K562 (cell line): ENCODE results near the gene AGPAT4. TPM values are rescaled to one million over a fixed set of nuclear protein-coding genes. Genes with fewer than 3 reads are reported as not detected.

Experiments
- ARID4B ChIP-seq: sonication (generic); formaldehyde crosslinking; IDR thresholded peaks from 2 replicates; pipeline ENCODE4 v1.8.0; 2022; ENCODE audit warnings: mild to moderate bottlenecking, missing genetic modification reagents
- CEBPZ ChIP-seq: fragments of 150-350 bp; IDR thresholded peaks from 2 replicates; pipeline ENCODE4 v1.6.1; 2014; ENCODE audit warnings: low read depth, mild to moderate bottlenecking, low read length, borderline replicate concordance
- E2F5 ChIP-seq: sonication (generic); formaldehyde crosslinking; IDR thresholded peaks from 2 replicates; pipeline ENCODE4 v1.8.0; 2022; ENCODE audit warnings: mild to moderate bottlenecking, missing genetic modification reagents
- JUND ChIP-seq, 2 experiments: IDR thresholded peaks; 2 replicates in 1 of 2; 3 replicates in 1 of 2; pipeline ENCODE4 v1.6.1; 2011; ENCODE audit warnings: borderline replicate concordance in 2 of 2, low read depth in 2 of 2, low read length in 2 of 2, improper control_type of control experiment in 1 of 2, missing biosample characterization in 1 of 2, missing genetic modification characterization in 1 of 2, missing genetic modification reagents in 1 of 2
- MXI1 ChIP-seq: IDR thresholded peaks from 2 replicates; pipeline ENCODE4 v1.6.1; 2011; ENCODE audit warnings: low read depth, mild to moderate bottlenecking, improper control_type of control experiment, low read length
- NBN ChIP-seq: fragments of 450-650 bp; IDR thresholded peaks from 2 replicates; pipeline ENCODE4 v1.6.1; 2016; ENCODE audit warnings: low read depth, mild to moderate bottlenecking
- NONO ChIP-seq, 2 experiments: fragments of 200-400 bp in 1 of 2; fragments of 450-650 bp in 1 of 2; formaldehyde crosslinking in 1 of 2; IDR thresholded peaks; 2 replicates each; pipeline ENCODE4 v1.6.1; 2017; ENCODE audit warnings: low read depth in 2 of 2, mild to moderate bottlenecking in 2 of 2, moderate library complexity in 2 of 2, low read length in 1 of 2
- PRMT5 ChIP-seq: sonication (generic); formaldehyde crosslinking; IDR thresholded peaks from 2 replicates; pipeline ENCODE4 v1.5.0; 2020; ENCODE audit warnings: missing genetic modification reagents
- SMARCA5 ChIP-seq: fragments of 450-650 bp; IDR thresholded peaks from 2 replicates; pipeline ENCODE4 v1.6.1; 2016
- SOX6 ChIP-seq: fragments of 450-650 bp; IDR thresholded peaks from 2 replicates; pipeline ENCODE4 v1.6.1; 2014; ENCODE audit warnings: mild to moderate bottlenecking
- TEAD4 ChIP-seq, 2 experiments: sonication (generic) in 1 of 2; formaldehyde crosslinking in 1 of 2; IDR thresholded peaks; 2 replicates each; pipeline versions ENCODE4 v1.6.1 to v1.8.0; 2012 to 2022; ENCODE audit warnings: borderline replicate concordance in 1 of 2, inconsistent platforms in 1 of 2, low read length in 1 of 2, mild to moderate bottlenecking in 1 of 2, missing genetic modification reagents in 1 of 2
- TFAM ChIP-seq: fragments of 250-450 bp; sonication (Bioruptor Pico); conservative IDR thresholded peaks from 2 replicates; pipeline ENCODE4 v1.5.0; 2021; ENCODE audit warnings: mild to moderate bottlenecking, moderate library complexity
- ZFX ChIP-seq: sonication (generic); formaldehyde crosslinking; IDR thresholded peaks from 2 replicates; pipeline ENCODE4 v1.8.0; 2022; ENCODE audit warnings: mild to moderate bottlenecking, missing genetic modification reagents, moderate library complexity
- ZNF639 ChIP-seq, 2 experiments: fragments of 200-800 bp in 1 of 2; sonication (Bioruptor generic) in 1 of 2; sonication (generic) in 1 of 2; formaldehyde crosslinking in 1 of 2; IDR thresholded peaks in 1 of 2; conservative IDR thresholded peaks in 1 of 2; 2 replicates each; pipeline versions ENCODE4 v1.5.0 to v1.6.1; 2016 to 2020; ENCODE audit warnings: missing compliant biosample characterization in 1 of 2, missing genetic modification characterization in 1 of 2, missing genetic modification reagents in 1 of 2
- polyA plus RNA-seq, 8 experiments: library from polyadenylated mRNA; depleted of rRNA in 4 of 8; stranded (reverse) in 5 of 8; unstranded in 3 of 8; fragments of >200 nt; fragmentation: Nextera tagmentation in 2 of 8; fragmentation: Illumina TruSeq in 1 of 8; extraction: Ambion mirVana in 2 of 8; extraction: Trizol in 1 of 8; gene quantifications; 2 replicates each; pipeline versions ENCODE4 v1.2.1 to v1.2.3, GENCODE V29; 2011 to 2014; ENCODE audit warnings: inconsistent platforms in 1 of 8, missing spikeins in 1 of 8
- total RNA-seq, 7 experiments: library from RNA; depleted of rRNA in 6 of 7; stranded (reverse); fragments of >200 nt in 6 of 7; fragmentation: Illumina TruSeq in 2 of 7; extraction: Trizol in 2 of 7; gene quantifications; 2 replicates each; pipeline versions ENCODE4 v1.2.1 to v1.2.3, GENCODE V29; 2011 to 2021; ENCODE audit warnings: low replicate concordance in 1 of 7

Gene AGPAT4
- total and polyA plus RNA-seq, 9 of the 15 experiments (the other 6 are each of a cell fraction or from before 2014, with no cell fraction given), result 2.2 to 15.0 (median 5.7) TPM

GRCh38 chr6:161204866-161205557, 68.8 kb downstream of the AGPAT4 start (continued):
- no peak for TF ChIP-seq MXI1
- TF ChIP-seq PRMT5, result no peak
- peak in 1 of 2 experiments; percentile 79; a peak in 1 of 4 replicates for TF ChIP-seq ZNF639 (CRISPR knock-in tag; conservative IDR thresholded peaks at IDR 0.05 in 1 of 2, IDR thresholded peaks at IDR 0.05 in 1 of 2)
- TF ChIP-seq ZFX, result no peak
- peak; percentile 77 for TF ChIP-seq JUND (IDR thresholded peaks at IDR 0.05; ENCODE audit: borderline replicate concordance, low read depth, low read length)
- TF ChIP-seq JUND (tag; IDR thresholded peaks at IDR 0.05; ENCODE audit: borderline replicate concordance, low read depth, low read length), result peak; percentile 83; the same call in 2 of the 3 replicates
- TF ChIP-seq E2F5, result no peak
- TF ChIP-seq TFAM (CRISPR knock-in tag), result no peak
- peak; percentile 81 for TF ChIP-seq SMARCA5
- TF ChIP-seq SOX6, result peak; percentile 71
- no peak for TF ChIP-seq CEBPZ
- TF ChIP-seq NBN, result peak; percentile 85
- TF ChIP-seq ARID4B (CRISPR knock-in tag), result no peak
- 0 out of 4 replicates have a peak, but pooled peaks of 1 of the 2 experiments have one; percentile 32 for TF ChIP-seq NONO (IDR thresholded peaks at IDR 0.05; ENCODE audit: low read depth in 2 of 2, low read length in 1 of 2)
- peak; percentile 83 for TF ChIP-seq TEAD4 (IDR thresholded peaks at IDR 0.05; ENCODE audit: low read length)
- TF ChIP-seq TEAD4 (CRISPR knock-in tag; IDR thresholded peaks at IDR 0.05; ENCODE audit: borderline replicate concordance), result no peak
